Prostate gland (tissue), 2 donors: Measurements from ENCODE around the gene FBXO17. TPM values are rescaled to one million over a fixed set of nuclear protein-coding genes. Genes with fewer than 3 reads are reported as not detected.

Experiments used
- DNase-seq: peaks from one replicate; pipeline ENCODE4 v3.0.0-alpha.2; 2019; ENCODE audit warnings: low spot score
- H3K27ac ChIP-seq, 2 donors: fragments of 200-600 bp; sonication (generic); 2 replicates each; pipeline ENCODE4 v1.5.1; 2017 to 2019
- H3K27me3 ChIP-seq: fragments of 200-600 bp; sonication (generic); replicated peaks from 2 replicates; pipeline ENCODE4 v1.5.1; 2019; ENCODE audit not compliant: insufficient read depth
- H3K36me3 ChIP-seq, 2 donors: fragments of 200-600 bp; sonication (generic); 1 replicate in 1 of 2; 2 replicates in 1 of 2; pipeline versions ENCODE4 v1.5.1 to v1.8.1; 2017 to 2019
- H3K4me1 ChIP-seq: fragments of 200-600 bp; sonication (generic); replicated peaks from 2 replicates; pipeline ENCODE4 v1.5.1; 2019
- H3K4me3 ChIP-seq, 2 donors: fragments of 200-600 bp; sonication (generic); 2 replicates each; pipeline ENCODE4 v1.5.1; 2017 to 2019
- H3K9me3 ChIP-seq: fragments of 200-600 bp; sonication (generic); 2 replicates; pipeline ENCODE4 v1.5.1; 2017
- POLR2A ChIP-seq: fragments of 450-650 bp; IDR thresholded peaks from one replicate; pipeline ENCODE4 v1.6.1; 2016; ENCODE audit warnings: antibody characterized with exemption, mild to moderate bottlenecking
- POLR2AphosphoS5 ChIP-seq: sonication (generic); formaldehyde crosslinking; IDR thresholded peaks from one replicate; pipeline ENCODE4 v1.6.1; 2017; ENCODE audit warnings: antibody characterized with exemption
- WGBS: methylation state at CpG from one replicate; pipeline ENCODE4 v1.1.5; 2018; 5-methylcytosine and 5-hydroxymethylcytosine counted together
- intact Hi-C: fragments of 100-400 bp; cut with DNase I; formaldehyde crosslinking; loops from one replicate; pipeline ENCODE4 v1.14.2; 2022
- total RNA-seq, 2 donors: library from RNA; depleted of rRNA; stranded (reverse); fragments of >200 nt; gene quantifications; one replicate each; pipeline ENCODE4 v1.1.0, GENCODE V29; 2016
- TF ChIP-seq, protein P1 (sequence below), 4 experiments: fragments of 200-600 bp in 2 of 4; fragments of 450-650 bp in 2 of 4; sonication (generic) in 2 of 4; IDR thresholded peaks; 1 replicate in 3 of 4; 2 replicates in 1 of 4; pipeline ENCODE4 v1.5.1; 2016 to 2019; ENCODE audit warnings: antibody characterized with exemption in 4 of 4, mild to moderate bottlenecking in 2 of 4, moderate library complexity in 2 of 4

The FBXO17 gene
- total RNA-seq, 2 donors from 2014 or later, result 25.9 to 40.5 TPM

- H3K36me3 ChIP-seq, result no peaks in the 10 kb centered on the region
- no peak overlapping the region for H3K4me3 ChIP-seq
- DNase-seq, result no peak
- H3K27ac ChIP-seq, result no peak overlapping the region
- intact Hi-C loops, result no loop called here
- no peak for TF ChIP-seq POLR2A
- TF ChIP-seq, protein P1, sequence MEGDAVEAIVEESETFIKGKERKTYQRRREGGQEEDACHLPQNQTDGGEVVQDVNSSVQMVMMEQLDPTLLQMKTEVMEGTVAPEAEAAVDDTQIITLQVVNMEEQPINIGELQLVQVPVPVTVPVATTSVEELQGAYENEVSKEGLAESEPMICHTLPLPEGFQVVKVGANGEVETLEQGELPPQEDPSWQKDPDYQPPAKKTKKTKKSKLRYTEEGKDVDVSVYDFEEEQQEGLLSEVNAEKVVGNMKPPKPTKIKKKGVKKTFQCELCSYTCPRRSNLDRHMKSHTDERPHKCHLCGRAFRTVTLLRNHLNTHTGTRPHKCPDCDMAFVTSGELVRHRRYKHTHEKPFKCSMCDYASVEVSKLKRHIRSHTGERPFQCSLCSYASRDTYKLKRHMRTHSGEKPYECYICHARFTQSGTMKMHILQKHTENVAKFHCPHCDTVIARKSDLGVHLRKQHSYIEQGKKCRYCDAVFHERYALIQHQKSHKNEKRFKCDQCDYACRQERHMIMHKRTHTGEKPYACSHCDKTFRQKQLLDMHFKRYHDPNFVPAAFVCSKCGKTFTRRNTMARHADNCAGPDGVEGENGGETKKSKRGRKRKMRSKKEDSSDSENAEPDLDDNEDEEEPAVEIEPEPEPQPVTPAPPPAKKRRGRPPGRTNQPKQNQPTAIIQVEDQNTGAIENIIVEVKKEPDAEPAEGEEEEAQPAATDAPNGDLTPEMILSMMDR (IDR thresholded peaks at IDR 0.05), result peak in 2 of 4 experiments; percentile 35 to 38
- 60% methylated on average over 13 of the region's 13 CpGs for WGBS
- no peaks in the 10 kb centered on the region for H3K27me3 ChIP-seq
- H3K4me1 ChIP-seq, result peaks cover 7% of the 10 kb centered on the region
- no peaks in the 10 kb centered on the region for H3K9me3 ChIP-seq
Measured at GRCh38 chr19:38952395-38953165, 23.0 kb downstream of the FBXO17 start.

DNA sequence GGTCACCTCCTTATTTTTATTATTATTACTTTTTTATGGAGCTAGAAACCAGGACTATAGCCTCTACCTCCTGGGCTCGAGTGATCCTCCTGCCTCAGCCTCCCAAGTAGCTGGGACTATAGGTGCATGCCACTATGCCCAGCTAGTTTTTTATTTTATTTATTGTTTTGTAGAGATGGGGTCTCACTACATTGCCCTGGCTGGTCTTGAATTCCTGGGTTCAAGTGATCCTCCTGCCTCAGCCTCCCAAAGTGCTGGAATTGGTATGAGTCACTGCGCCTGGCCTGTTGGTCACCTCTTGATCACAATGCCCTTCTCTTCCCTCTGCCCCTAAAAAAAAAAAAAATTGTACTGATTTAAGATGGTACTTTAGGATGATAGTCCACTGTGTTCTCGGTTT is 24.4 kb downstream of the FBXO17 start:
- intact Hi-C loops, result no loop called here
- H3K4me3 ChIP-seq, result no peak overlapping the region
- no peak overlapping the region for H3K27ac ChIP-seq
- H3K4me1 ChIP-seq, result peaks cover 7% of the 10 kb centered on the region
- TF ChIP-seq, protein P1 (IDR thresholded peaks at IDR 0.05), result no peak
- TF ChIP-seq POLR2AphosphoS5 (no peak), POLR2A (no peak)
- no peaks in the 10 kb centered on the region for H3K36me3 ChIP-seq
- H3K9me3 ChIP-seq, result no peaks in the 10 kb centered on the region
- WGBS, result 91% methylated on average over 3 of the region's 3 CpGs
- H3K27me3 ChIP-seq, result no peaks in the 10 kb centered on the region
- no peak for DNase-seq

- DNase-seq, result peak; percentile 85
- H3K4me1 ChIP-seq, result peaks cover 7% of the 10 kb centered on the region
- H3K36me3 ChIP-seq, result no peaks in the 10 kb centered on the region
- H3K27me3 ChIP-seq, result no peaks in the 10 kb centered on the region
- H3K9me3 ChIP-seq, result no peaks in the 10 kb centered on the region
- intact Hi-C loops, result no loop called here
- peak overlapping the region; percentile 9 to 36 for H3K4me3 ChIP-seq
- 12% methylated on average over 50 of the region's 72 CpGs for WGBS
- H3K27ac ChIP-seq, result no peak overlapping the region
- TF ChIP-seq, protein P1 (IDR thresholded peaks at IDR 0.05), result no peak
- no peak for TF ChIP-seq POLR2A
- peak; percentile 30 for TF ChIP-seq POLR2AphosphoS5
Measured at GRCh38 chr19:38949580-38950367, 25.8 kb downstream of the FBXO17 start.

GRCh38 chr19:38946229-38947010 is 29.1 kb downstream of the FBXO17 start:
- no peak for DNase-seq
- Histone ChIP-seq H3K27me3 (no peaks in the 10 kb centered on the region), H3K36me3 (no peaks in the 10 kb centered on the region), H3K4me3 (no peak overlapping the region), H3K9me3 (no peaks in the 10 kb centered on the region), H3K27ac (no peak overlapping the region), H3K4me1 (peaks cover 7% of the 10 kb centered on the region)
- intact Hi-C loops, result no loop called here
- no peak for TF ChIP-seq POLR2A
- 90% methylated on average over 11 of the region's 11 CpGs for WGBS
